DND-41 (cell line): ENCODE measurements around the gene KLHL10.

ENCODE experiments used
- EZH2 ChIP-seq: IDR thresholded peaks from 3 replicates; pipeline ENCODE4 v1.6.1; 2012; ENCODE audit warnings: borderline replicate concordance, low read depth, mild to moderate bottlenecking, moderate library complexity, low read length, inconsistent platforms; ENCODE audit not compliant: severe bottlenecking
- TF ChIP-seq, protein P1 (sequence below): IDR thresholded peaks from 2 replicates; pipeline ENCODE4 v1.5.1; 2012; ENCODE audit warnings: borderline replicate concordance, low read length, moderate library complexity, mild to moderate bottlenecking; ENCODE audit not compliant: poor library complexity, severe bottlenecking; ENCODE audit errors: extremely low read depth

DNA sequence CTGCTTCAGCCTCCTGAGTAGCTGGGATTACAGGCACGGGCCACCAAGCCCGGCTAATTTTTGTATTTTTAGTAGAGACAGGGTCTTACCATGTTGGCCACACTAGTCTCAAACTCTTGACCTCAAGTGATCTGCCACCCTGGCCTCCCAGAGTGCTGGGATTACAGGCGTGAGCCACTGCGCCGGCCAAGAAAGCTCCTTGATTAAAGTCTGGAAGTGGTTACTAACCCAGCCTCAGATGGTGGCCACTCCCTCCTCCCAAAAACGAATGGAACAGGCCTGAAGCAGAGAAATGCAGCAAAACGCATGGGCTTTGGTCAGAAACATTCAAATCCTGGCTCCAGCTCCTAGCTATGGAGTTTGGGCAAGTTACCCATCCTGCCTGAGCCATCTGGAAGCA, 13.5 kb upstream of the KLHL10 start:
- TF ChIP-seq, protein P1, sequence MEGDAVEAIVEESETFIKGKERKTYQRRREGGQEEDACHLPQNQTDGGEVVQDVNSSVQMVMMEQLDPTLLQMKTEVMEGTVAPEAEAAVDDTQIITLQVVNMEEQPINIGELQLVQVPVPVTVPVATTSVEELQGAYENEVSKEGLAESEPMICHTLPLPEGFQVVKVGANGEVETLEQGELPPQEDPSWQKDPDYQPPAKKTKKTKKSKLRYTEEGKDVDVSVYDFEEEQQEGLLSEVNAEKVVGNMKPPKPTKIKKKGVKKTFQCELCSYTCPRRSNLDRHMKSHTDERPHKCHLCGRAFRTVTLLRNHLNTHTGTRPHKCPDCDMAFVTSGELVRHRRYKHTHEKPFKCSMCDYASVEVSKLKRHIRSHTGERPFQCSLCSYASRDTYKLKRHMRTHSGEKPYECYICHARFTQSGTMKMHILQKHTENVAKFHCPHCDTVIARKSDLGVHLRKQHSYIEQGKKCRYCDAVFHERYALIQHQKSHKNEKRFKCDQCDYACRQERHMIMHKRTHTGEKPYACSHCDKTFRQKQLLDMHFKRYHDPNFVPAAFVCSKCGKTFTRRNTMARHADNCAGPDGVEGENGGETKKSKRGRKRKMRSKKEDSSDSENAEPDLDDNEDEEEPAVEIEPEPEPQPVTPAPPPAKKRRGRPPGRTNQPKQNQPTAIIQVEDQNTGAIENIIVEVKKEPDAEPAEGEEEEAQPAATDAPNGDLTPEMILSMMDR: no peak
- TF ChIP-seq EZH2: no peak
